ENCODE data around the gene DENND2D. TPM values are rescaled to one million over a fixed set of nuclear protein-coding genes. Genes with fewer than 3 reads are reported as not detected.

DENND2D gene
- total RNA-seq, 2 experiments from 2014 or later, result 60.7 to 62.0 TPM

- H3K36me3 Mint-ChIP-seq (ENCODE audit: low read depth), result peaks cover 88% of the 10 kb centered on the region
- TF ChIP-seq CTCF (IDR thresholded peaks at IDR 0.05), result no peak
- H3K4me1 ChIP-seq (ENCODE audit: insufficient read depth, low read length), result peaks cover 3% of the 10 kb centered on the region
- peak overlapping the region; percentile 50 for H3K27ac Mint-ChIP-seq
- no peak for ATAC-seq (ENCODE audit: poor library complexity)
- H3K9me3 ChIP-seq (ENCODE audit: control insufficient read depth in 1 of 2, insufficient read depth in 1 of 2, low read length in 2 of 2), result no peaks in the 10 kb centered on the region
- intact Hi-C loops (cut with DNase I, micrococcal nuclease), result no loop called here
- no peaks in the 10 kb centered on the region for H3K27me3 Mint-ChIP-seq
- peaks cover 75% of the 10 kb centered on the region for H3K4me1 Mint-ChIP-seq (ENCODE audit: low read depth)
- H3K27me3 ChIP-seq (ENCODE audit: control insufficient read depth in 1 of 2, insufficient read depth in 2 of 2, low read length in 2 of 2), result no peaks in the 10 kb centered on the region
- no peak for DNase-seq
- ChIA-PET CTCF (interaction anchor here (0.9 kb wide), 1 partner anchor 26 kb away, joined by 3 read pairs; no protein-coding TSS in a partner anchor), POLR2A (interaction anchor here (0.6 to 3.0 kb wide), 3 partner anchors 15 to 198 kb away, joined by 4 to 7 read pairs (median 7); partner anchors contain the start of genes CEPT1 and DRAM2)
- no peak overlapping the region for H3K4me3 ChIP-seq (ENCODE audit: low read length)
- peaks cover 66% of the 10 kb centered on the region for H3K36me3 ChIP-seq (ENCODE audit: insufficient read depth, low read length)
- no peak overlapping the region for H3K27ac ChIP-seq (ENCODE audit: low read depth in 1 of 2, low read length in 2 of 2)
- no peaks in the 10 kb centered on the region for H3K9me3 Mint-ChIP-seq
- H3K4me3 Mint-ChIP-seq, result peak overlapping the region; percentile 38
Measured at GRCh38 chr1:111154021-111154999, 46.1 kb downstream of the DENND2D start.

- Mint-ChIP-seq H3K27ac (peak overlapping the region; percentile 67), H3K9me3 (no peaks in the 10 kb centered on the region), H3K36me3 (ENCODE audit: low read depth) (peaks cover 99% of the 10 kb centered on the region), H3K4me3 (peak overlapping the region; percentile 30), H3K27me3 (no peaks in the 10 kb centered on the region), H3K4me1 (ENCODE audit: low read depth) (peaks cover 89% of the 10 kb centered on the region)
- CTCF ChIA-PET, result interaction anchor here (0.9 kb wide), 1 partner anchor 8 kb away, joined by 4 read pairs; no protein-coding TSS in a partner anchor
- ATAC-seq (ENCODE audit: poor library complexity), result no peak
- Histone ChIP-seq H3K9me3 (ENCODE audit: control insufficient read depth in 1 of 2, insufficient read depth in 1 of 2, low read length in 2 of 2) (no peaks in the 10 kb centered on the region), H3K27me3 (ENCODE audit: control insufficient read depth in 1 of 2, insufficient read depth in 2 of 2, low read length in 2 of 2) (no peaks in the 10 kb centered on the region), H3K27ac (ENCODE audit: low read depth in 1 of 2, low read length in 2 of 2) (no peak overlapping the region), H3K36me3 (ENCODE audit: insufficient read depth, low read length) (peaks cover 72% of the 10 kb centered on the region), H3K4me1 (ENCODE audit: insufficient read depth, low read length) (peaks cover 5% of the 10 kb centered on the region), H3K4me3 (ENCODE audit: low read length) (no peak overlapping the region)
- TF ChIP-seq CTCF (IDR thresholded peaks at IDR 0.05), result no peak
- DNase-seq, result no peak
- POLR2A ChIA-PET, result no interaction called here
- intact Hi-C loops (cut with DNase I, micrococcal nuclease), result no loop called here
Measured at GRCh38 chr1:111151838-111152237, 48.6 kb downstream of the DENND2D start.

GRCh38 chr1:111148376-111148881, 52.0 kb downstream of the DENND2D start:
- Histone ChIP-seq H3K36me3 (ENCODE audit: insufficient read depth, low read length) (peaks cover 58% of the 10 kb centered on the region), H3K27me3 (ENCODE audit: control insufficient read depth in 1 of 2, insufficient read depth in 2 of 2, low read length in 2 of 2) (no peaks in the 10 kb centered on the region), H3K4me3 (ENCODE audit: low read length) (no peak overlapping the region), H3K27ac (ENCODE audit: low read depth in 1 of 2, low read length in 2 of 2) (no peak overlapping the region), H3K9me3 (ENCODE audit: control insufficient read depth in 1 of 2, insufficient read depth in 1 of 2, low read length in 2 of 2) (no peaks in the 10 kb centered on the region), H3K4me1 (ENCODE audit: insufficient read depth, low read length) (peaks cover 13% of the 10 kb centered on the region)
- ChIA-PET CTCF (no interaction called here), POLR2A (no interaction called here)
- ATAC-seq (ENCODE audit: poor library complexity) (no peak), DNase-seq (no peak)
- Mint-ChIP-seq H3K4me3 (peak overlapping the region; percentile 16), H3K36me3 (ENCODE audit: low read depth) (peaks cover 87% of the 10 kb centered on the region), H3K27me3 (no peaks in the 10 kb centered on the region), H3K4me1 (ENCODE audit: low read depth) (peaks cover 85% of the 10 kb centered on the region), H3K9me3 (no peaks in the 10 kb centered on the region), H3K27ac (no peak overlapping the region)
- intact Hi-C loops (cut with DNase I, micrococcal nuclease), result loop anchor here in 1 of 2 experiments (10.0 kb wide), 1 partner anchor 474 kb away; the partner anchor contains the start of gene KCNA3
- TF ChIP-seq CTCF (IDR thresholded peaks at IDR 0.05), result no peak
